ENCODE measurements around the gene TNIP3. TPM values are rescaled to one million over a fixed set of nuclear protein-coding genes. Genes with fewer than 3 reads are reported as not detected.

Gene TNIP3
- total RNA-seq, 1 donor from 2014 or later = 0.32 TPM

Other genes starting within 250 kb of the TNIP3 start
- gene PRDM5, start 241.6 kb downstream of the TNIP3 start, total RNA-seq = 7.2 TPM
- gene NDNF, start 91.8 kb downstream of the TNIP3 start, total RNA-seq = 45.2 TPM
- 0.17 TPM for gene QRFPR, start 216.7 kb upstream of the TNIP3 start, total RNA-seq

Measured in mucosa of gallbladder (tissue), 1 donor.